ENCODE measurements around the gene NOD1. TPM values are rescaled to one million over a fixed set of nuclear protein-coding genes. Genes with fewer than 3 reads are reported as not detected.

NOD1 gene
- total and polyA plus RNA-seq, 2 of the 8 experiments (the other 6 are each of a cell fraction or from before 2014, with no cell fraction given), result 3.8 to 6.5 TPM

DNA sequence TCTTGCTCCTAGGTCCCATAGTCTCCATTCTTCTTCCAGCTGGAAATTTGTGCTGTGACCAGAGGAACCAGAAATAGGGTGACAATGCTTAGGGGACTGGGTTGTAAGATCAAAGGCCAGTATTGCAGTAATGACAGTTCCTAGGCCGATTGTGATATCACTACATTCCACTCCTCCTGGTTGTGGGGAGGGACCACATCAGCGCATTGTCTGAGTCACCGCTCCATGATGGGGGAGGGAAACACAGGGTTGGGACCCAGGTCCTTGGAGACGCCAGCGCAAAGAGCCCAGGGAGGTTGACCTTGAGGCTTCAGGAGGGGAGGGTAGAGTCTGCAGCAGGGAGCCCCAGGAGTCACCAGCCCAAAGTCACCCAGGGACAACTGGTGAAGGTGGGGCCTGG, 46.8 kb upstream of the NOD1 start:
- 88% methylated on average over 5 of the region's 5 CpGs; no CpG with 5 or more reads in 1 of the 2 experiments for WGBS, 2 experiments (ENCODE audit: extremely low coverage in 1 of 2, insufficient coverage in 1 of 2, insufficient read length in 1 of 2, insufficient replicate concordance in 2 of 2, low coverage in 1 of 2, low lambda C conversion rate in 2 of 2, missing lambda C conversion rate in 1 of 2)
- Histone ChIP-seq H3K56ac (replicated peaks; ENCODE audit: insufficient read length, low read depth, low read length) (no peak overlapping the region), H3K23ac (ENCODE audit: insufficient read length) (no peak overlapping the region), H2BK120ac (replicated peaks; ENCODE audit: low read depth, low read length) (no peak overlapping the region), H3K18ac (ENCODE audit: extremely low read depth, low read length) (no peak overlapping the region), H2BK20ac (ENCODE audit: low read length) (no peak overlapping the region), H3K9me3 (ENCODE audit: insufficient read depth in 2 of 2, low read depth in 1 of 2, low read length in 1 of 2) (no peaks in the 10 kb centered on the region), H4K91ac (replicated peaks; ENCODE audit: insufficient read length, low read length) (no peak overlapping the region), H2AK5ac (ENCODE audit: low read depth, low read length) (no peak overlapping the region), H3K14ac (ENCODE audit: insufficient read length) (no peak overlapping the region), H3K4me2 (ENCODE audit: insufficient read depth in 1 of 2, low read depth in 2 of 2, low read length in 2 of 2) (no peak overlapping the region), H3K4me3 (ENCODE audit: extremely low read depth in 1 of 4, insufficient read depth in 2 of 4, low read depth in 3 of 4, low read length in 4 of 4) (no peak overlapping the region), H3K4ac (replicated peaks; ENCODE audit: insufficient read length, low read depth, low read length) (no peak overlapping the region), H2AFZ (ENCODE audit: low read length) (no peak overlapping the region), H3K9ac (replicated peaks in 1 of 4; ENCODE audit: extremely low read depth in 1 of 4, low read depth in 3 of 4, low read length in 3 of 4) (no peak overlapping the region), H3K79me2 (ENCODE audit: control insufficient read depth in 1 of 2, insufficient read depth in 2 of 2, low read length in 2 of 2) (no peaks in the 10 kb centered on the region), H2BK12ac (ENCODE audit: low read depth, low read length) (no peak overlapping the region), H3K4me1 (replicated peaks in 1 of 4; ENCODE audit: control insufficient read depth in 3 of 4, insufficient read depth in 4 of 4, low read length in 3 of 4) (no peaks in the 10 kb centered on the region), H2BK5ac (ENCODE audit: low read depth, low read length) (no peak overlapping the region), H3K79me1 (ENCODE audit: low read depth, low read length) (no peaks in the 10 kb centered on the region), H4K8ac (ENCODE audit: extremely low read depth, insufficient read depth, low read length) (no peak overlapping the region), H3K36me3 (ENCODE audit: control insufficient read depth in 2 of 4, insufficient read depth in 4 of 4, low read length in 3 of 4) (no peaks in the 10 kb centered on the region), H2BK15ac (ENCODE audit: low read length) (no peak overlapping the region), H3K27ac (ENCODE audit: low read depth, low read length) (no peak overlapping the region), H3K27me3 (replicated peaks in 1 of 4; ENCODE audit: control insufficient read depth in 3 of 4, extremely low read depth in 1 of 4, insufficient read depth in 3 of 4, low read length in 3 of 4) (no peaks in the 10 kb centered on the region), H4K5ac (ENCODE audit: insufficient read length, low read depth, low read length) (no peak overlapping the region), H4K20me1 (replicated peaks in 1 of 2; ENCODE audit: control insufficient read depth in 1 of 2, insufficient read depth in 2 of 2, low read length in 2 of 2) (no peaks in the 10 kb centered on the region), H3K23me2 (ENCODE audit: low read depth, low read length) (no peaks in the 10 kb centered on the region)
- DNase-seq (ENCODE audit: low read depth in 1 of 2, low spot score in 2 of 2), result no peak
- FAIRE-seq, result no peak
- ChIA-PET POLR2A (ENCODE audit: partially characterized antibody) (interaction anchor here (1.6 kb wide), 1 partner anchor 14 kb away, joined by 3 read pairs; no protein-coding TSS in a partner anchor), CTCF (ENCODE audit: partially characterized antibody) (no interaction called here)
- TF ChIP-seq CHD2 (IDR thresholded peaks at IDR 0.05; ENCODE audit: low read length) (no peak), CBX5 (IDR thresholded peaks at IDR 0.05; ENCODE audit: low read depth, low read length) (no peak), EZH2 (IDR thresholded peaks at IDR 0.05; ENCODE audit: low read depth, low read length, severe bottlenecking) (no peak)

Measured in H1 (cell line).